SKM-1 (cell line): Measurements from ENCODE around the gene BNC2.

Experiments used
- DNase-seq: peaks from one replicate; lab custom pipeline; 2025; ENCODE audit not compliant: unreplicated experiment; lab: John Stamatoyannopoulos, UW

The BNC2 gene

DNA sequence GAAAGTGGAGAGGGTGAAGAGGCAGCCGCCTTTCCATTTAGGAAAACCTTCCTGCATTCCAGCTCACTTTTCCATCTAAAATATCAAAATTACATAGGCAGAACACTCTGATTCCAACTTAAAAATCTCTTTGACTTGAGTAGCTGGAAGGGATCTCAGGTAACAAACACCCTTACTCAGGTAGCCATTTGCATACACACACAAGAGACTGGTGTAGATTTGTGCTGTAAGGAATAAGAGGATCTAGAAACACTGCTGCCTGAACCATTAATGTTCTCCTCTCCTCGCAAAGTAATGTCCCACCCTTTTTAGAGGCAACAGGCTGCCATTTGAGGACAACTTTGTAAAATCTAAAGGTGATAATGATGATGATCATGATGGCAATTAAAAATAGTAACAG is 53.5 kb downstream of the BNC2 start:
- no peak for DNase-seq

DNA sequence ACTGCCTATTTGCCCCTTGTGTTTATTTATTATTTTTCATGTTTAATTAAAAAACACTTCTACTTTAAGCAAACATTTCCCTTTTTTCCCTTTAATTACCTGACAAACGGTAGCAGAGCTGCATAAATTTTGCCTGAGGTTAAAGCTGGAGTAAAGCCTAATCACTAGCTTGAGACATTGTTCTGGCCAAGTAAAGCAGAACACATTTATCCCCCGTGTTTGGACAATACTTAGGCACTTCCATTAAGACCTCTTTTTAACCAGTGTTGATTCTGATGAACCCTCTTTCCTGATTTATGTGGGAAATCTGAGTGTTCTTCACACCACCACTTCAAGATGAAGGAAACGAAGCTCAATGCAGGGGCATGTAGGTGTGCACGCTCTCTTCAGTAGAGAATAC is 54.5 kb downstream of the BNC2 start:
- DNase-seq: no peak

DNA sequence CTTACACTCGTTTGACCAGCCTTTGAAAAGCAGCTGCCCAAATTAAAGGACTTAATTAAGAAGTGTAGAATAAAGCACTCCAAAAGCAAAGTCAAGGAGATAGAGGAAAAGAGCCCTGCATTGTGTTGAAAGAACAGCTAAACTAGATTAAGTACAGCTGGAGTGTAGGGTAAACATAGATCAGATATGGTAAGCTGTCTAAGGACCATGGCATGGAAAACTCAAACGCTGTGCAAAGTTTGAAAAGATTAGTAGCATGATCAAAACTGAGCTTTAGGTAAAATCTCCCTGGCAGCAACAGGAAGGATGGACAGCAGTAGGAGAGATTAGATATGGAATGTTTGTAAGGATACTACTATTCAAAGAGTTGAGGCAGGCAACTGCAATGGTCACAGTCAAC is 55.4 kb downstream of the BNC2 start:
- no peak for DNase-seq

DNA sequence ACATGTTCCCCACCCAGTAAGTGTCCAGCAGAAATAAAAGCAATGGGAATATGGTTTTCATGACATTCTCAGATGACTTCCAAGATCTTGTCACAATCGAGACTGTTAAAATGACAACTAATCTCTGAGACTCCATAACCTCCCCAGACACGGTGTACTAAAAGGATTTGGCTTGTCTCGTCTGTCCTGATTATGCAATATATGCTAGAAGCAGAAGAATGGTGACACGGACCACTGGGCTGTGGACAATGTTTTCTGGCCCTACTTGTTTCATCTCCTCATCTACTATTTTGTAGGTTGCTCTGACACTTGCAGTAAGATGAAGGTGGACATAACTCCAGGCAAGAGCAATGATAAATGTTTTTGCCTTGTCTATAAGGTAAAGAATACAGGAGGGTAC is 56.6 kb downstream of the BNC2 start:
- DNase-seq: no peak

DNA sequence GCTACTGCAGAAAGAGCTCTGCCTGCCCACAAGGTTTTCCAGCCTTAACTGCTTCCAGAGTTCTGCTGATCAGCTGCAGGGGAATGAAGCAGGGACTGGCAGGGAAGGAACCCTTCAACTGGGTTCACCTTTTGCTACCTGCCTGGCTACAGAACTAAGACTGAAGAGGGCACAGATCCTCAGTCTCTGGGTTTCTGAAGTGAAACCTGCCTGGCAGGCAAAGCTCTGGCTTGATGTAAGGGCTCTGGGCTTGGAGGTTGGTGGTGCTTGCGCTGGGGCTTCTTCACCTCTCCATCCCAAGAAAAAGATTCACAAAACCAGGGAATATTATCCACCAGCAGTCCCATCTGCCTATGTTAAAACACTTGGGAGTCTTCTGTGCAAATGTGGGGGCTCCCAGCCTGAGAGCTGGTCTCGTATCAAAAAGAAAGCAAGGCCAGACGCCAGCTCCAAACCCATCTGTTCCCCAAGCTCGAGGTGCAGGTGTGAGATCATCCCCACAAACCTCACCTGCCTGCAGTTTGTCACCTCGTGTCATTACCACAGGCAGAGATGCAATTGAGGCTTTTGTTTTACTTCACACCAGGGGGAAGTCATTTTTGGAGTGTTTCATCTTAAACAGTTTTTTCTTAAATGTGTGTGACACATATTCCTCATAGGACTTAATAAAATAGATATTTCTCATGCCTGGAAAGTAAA is 58.3 kb downstream of the BNC2 start:
- no peak for DNase-seq

DNA sequence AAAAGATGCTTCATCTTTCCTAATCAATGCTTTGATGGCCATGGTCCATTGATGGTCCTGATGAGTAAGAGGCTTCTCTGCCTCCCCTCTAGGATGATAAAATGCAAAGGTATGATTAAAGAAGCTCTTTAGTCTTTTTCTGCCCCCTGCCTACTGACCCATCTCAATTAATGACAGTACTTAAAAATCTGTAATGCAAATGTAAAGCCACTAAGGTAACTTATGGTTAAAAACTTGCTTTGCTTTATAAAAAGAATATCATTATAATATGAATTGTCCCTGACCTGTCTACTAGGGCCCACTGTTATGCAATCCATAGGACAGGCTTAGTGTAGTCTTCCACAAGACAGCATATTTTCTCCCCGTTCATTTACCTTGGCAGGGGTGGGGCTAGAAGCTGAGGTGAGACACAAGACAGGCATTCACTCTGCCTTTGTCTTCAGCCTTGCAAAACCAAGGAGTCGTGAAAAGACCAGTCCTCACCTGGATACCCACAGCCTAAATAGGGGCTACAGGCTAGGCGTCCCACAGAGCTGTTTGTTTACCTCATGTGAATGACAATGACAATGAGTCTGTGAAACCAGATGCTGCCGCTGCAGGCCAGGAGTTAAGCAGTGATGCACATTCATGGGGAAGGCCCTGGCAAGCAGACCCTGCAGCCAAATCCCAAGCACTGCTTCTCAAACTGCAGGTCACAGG is 60.4 kb downstream of the BNC2 start:
- DNase-seq: no peak

DNA sequence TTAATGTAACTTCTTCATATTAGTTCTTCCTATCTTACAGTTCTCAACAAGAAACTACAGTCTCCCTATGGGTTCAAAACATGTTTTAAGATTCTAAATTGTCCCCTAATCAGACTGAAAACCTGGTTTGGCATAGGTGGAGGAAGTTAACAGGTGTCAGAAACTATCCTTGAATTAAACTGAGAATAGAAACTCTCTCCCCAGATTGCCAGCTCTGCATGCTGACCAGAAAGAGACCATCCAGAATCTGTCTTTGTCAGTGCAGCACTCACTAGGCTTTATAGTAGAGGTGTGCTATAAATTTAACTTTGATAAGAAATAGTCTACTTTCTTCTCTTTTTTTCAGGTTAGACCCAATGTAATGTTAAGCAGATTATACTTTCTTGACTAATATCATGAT is 63.8 kb downstream of the BNC2 start:
- DNase-seq: no peak

DNA sequence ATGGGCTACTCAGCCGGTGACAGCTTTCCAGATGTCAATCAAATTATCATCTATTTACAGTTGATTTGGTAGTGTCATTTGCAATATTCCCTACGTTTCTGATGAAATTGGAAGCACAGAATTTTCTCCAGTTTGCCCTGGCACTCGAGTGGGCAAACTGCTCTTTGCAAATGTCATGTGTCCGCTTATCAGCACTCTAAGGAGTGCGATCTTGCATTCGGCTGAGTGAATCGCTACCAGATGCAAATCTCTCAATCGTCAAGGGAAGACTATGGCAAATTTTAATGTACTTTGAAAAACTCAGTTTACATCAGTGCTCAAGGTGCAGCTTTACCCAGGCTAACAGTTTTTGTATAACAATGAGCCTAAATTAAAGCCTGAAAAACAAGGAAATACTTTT is 66.8 kb downstream of the BNC2 start:
- no peak for DNase-seq

DNA sequence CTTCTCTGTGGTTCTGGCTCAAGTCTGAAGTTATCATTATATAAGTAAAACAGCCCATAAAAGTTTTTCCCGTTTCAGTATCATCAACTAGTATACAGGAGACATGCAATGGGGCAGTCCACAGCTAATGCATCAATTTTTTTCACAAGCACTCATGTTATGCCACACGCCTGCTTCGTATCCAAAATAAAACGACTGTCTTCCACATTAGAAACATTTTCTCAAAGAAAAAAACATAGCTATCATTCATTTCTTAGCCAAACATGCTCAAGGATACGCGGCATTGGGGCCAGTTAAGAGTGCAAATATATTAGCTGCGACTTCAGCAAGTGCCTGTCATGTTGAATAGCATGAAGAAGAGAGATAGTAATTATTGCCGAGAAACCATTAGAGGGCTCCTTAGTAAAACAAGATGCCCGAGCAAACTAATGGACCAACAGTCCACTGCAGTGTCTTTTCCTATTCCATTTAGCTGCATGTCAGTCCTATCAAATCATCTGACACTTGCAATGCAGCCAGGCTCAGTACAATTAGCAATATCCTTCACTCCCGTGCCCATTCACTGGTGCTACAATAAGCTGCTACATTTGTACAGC is 68.5 kb downstream of the BNC2 start:
- DNase-seq: no peak

DNA sequence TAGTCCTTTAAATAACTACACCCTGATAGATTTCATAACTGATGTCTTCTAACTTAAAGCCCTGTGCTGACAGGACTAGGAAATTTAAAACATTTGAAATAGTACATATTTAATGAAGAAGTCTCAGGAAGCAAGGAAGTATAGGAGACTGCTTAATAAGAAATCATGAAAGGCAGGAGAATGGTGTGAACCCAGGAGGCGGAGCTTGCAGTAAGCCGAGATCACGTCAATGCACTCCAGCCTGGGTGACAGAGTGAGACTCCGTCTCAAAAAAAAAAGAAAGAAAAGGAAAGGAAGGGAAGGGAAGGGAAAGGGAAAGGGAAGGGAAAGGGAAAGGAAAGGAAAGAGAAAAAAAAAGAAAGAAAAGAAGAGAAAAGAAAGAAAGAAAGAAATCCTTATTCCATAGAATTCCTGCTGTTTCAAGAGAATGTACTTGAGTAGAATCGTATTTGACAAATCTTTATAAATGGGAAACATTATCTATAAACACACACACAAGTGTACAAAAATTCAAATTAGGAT is 74.1 kb downstream of the BNC2 start:
- no peak for DNase-seq

DNA sequence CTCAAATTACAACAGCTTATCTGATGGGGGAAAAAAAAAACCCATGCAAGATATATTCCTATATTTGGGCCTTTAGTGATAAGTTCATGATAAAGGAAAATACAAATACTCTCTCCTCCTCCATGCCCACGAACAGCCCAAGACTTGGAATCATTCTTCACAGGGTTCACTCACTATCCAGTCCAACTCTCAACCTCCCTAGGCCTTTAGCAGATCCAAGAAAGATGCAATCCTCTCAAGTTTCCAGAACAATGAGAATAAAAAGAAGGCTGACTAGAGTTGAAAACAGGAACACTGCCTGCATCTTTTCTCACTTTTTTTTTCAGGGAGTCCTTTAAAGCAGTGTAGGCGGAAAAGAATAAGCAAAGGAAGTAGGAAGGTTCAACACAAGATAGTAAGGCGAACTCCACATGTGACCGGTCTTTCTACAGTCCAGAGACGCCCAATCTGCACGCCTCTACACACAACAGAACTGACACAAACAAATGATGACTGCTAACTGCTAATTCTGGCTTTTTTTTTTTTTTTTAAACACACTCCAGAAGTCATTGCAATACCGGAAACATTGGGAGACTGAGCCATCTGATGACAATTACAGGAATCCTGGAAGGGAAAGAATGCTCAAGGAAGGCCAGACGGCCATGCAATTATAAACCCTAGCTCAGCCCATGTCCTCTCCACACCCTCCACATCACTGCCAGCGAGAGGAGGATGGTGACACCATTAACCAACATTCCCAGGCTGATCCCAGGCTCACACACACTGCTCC is 75.4 kb downstream of the BNC2 start:
- DNase-seq: no peak

DNA sequence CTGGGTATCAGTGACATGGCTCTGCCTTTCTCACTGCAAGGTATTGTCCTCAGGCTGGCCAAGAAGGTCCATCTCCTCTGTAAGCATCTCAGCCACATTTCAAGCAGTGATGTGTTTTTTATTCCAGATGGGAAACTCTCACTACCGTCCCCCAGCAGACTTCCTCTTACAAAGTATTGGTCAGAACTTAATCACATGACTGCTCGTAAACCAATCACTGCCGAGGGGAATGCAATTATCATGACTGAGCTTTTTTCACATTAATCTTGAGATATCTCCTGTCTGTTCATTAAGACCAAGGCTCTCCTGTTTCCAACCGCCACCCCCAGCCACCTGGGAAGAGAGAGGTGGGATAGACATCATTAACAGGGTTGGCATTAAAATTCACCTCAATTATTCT is 76.4 kb downstream of the BNC2 start:
- DNase-seq: no peak

DNA sequence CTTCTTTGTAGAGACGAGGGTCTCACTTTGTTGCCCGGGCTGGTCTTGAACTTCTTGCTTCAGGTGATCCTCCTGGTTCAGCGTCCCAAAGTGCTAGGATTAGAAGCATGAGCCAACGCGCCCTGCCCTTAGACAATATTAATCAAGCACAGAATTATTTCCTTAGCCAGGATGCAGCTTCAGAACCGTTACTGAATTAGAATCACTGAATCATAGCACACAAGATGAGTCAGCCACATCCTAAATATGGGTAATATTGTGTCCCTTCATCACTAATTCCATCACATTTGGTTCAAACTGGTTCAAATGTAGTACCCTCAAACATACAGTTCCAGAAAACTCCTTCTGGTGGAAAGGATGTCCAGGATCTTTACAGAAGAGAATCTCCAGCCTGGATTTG is 82.7 kb downstream of the BNC2 start:
- DNase-seq: no peak

DNA sequence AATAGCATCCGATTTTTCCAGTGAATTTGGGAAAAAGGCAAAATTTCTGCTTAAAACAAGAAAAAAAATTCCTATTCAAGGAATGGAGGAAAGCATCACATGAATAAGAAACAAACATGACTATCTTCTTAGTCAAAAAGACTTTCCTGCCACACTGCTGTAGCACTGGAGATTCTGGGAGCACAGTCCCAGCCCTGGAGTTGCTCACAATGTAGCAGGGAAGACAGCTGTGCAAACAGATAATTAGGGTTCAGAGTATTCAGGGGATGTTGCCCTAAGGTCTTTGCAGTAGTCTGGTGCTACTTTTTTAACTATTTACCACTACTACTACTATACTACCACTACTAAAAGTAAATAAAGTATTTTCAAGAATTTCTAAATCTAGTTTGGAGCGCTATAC is 86.5 kb downstream of the BNC2 start:
- DNase-seq: no peak

DNA sequence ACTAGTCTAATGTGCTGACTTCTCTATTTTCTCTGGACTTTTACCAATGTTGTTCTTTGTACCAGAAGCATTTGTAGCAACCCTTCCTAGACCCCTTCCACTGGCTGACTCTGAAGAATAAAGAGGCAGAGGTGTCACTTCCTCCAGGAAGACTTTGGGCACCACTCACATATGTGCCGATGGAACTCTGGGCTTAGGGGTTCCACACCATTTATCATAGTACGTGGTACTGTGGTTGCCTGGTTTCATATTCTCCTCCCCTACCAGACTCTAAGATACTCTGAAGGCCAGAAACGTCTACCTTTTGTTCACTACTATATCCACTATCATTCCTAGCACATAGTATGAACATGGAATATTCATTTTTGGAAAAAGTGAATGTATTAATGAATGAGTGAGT is 88.0 kb downstream of the BNC2 start:
- no peak for DNase-seq

DNA sequence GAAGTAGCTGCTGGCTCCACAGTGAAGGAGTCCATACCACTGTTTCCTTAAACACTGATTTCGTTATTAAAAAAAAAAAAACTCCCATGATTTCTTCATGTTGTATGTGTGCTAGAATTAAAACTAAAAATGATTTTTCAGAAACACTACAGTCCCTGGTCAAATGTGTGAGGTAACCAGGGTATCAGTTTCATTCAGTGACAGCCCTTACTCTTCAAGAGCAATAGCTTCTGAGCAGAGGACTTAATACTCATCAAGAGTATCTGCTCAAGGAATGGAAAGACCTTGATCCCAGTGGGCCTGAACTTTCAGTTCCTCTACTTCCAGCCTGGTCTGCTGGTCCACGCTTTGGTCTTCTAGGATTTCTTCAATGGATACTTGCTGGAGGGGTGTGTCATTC is 95.1 kb downstream of the BNC2 start:
- no peak for DNase-seq

DNA sequence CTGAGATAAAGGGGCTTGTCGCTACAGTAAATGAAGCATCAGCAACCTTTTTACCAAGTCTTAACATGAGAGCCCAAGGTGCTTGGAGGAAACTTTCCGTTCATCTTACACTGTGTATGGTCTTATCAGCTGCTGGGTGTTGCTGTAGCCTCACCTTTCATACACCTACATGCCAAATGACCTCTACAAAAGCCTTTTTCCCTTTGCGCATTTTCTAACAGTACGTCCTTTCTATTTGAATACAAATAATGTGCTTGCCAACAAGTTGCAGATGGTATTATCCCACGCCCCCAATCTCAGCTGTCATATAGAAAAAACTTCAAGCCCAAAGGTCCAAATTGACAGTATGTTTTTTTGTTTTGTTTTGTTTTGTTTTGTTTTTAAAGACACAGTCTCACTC is 96.9 kb downstream of the BNC2 start:
- no peak for DNase-seq

DNA sequence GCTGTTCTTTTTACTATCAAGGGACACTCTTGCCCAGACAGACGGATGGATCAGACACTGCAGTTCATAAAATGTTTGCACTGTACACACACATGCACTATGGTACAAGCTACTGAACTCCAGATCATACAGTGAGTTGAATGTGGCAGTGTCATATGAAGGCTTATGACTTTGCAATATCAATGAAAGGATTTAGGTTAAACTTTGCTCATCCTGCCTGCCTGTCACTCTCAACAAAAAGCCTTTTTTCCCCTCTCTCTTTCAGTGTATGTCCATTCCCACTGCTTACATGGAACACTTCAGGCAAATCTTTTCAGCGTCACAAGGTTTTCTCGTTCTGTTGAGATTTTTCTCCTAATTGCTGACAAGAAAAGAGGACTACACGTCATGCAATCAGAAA is 97.4 kb downstream of the BNC2 start:
- DNase-seq: no peak

DNA sequence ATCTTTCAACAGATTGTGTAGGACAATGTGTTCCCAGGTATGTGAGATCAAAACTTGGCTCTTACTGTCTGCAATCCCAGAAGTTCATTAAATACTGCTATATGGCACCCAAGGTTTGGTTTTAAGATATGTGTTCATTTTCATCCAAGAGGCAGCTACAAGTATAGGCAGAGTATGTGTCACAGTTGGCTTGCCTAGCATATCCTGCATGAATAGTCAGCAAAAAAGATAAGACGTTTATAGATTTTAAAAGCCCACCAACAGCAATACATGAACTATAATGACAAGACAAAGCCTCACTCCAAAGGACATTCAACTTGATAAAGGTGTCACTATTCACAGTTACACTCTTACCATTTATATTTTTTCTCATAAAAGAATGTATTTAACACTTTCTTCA is 99.1 kb downstream of the BNC2 start:
- no peak for DNase-seq

DNA sequence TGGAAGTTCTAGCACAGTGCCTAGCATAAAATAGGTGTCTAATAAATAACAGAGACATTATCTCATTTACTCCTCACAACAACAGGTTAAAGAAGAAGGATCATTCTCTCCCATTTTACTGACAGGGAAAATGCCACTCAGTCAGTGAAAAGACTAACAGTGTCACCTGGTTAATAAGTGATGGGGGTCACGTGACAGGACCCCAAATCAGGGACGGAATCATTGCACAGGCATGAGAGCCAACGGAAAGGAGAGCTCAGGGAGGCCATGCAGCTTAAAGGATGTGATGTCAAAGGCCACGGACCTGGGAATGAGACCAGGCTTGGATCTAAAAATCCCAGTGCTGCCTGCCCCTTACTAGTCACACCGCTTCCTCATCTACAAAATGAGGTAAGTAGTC is 101.2 kb downstream of the BNC2 start:
- DNase-seq: no peak

DNA sequence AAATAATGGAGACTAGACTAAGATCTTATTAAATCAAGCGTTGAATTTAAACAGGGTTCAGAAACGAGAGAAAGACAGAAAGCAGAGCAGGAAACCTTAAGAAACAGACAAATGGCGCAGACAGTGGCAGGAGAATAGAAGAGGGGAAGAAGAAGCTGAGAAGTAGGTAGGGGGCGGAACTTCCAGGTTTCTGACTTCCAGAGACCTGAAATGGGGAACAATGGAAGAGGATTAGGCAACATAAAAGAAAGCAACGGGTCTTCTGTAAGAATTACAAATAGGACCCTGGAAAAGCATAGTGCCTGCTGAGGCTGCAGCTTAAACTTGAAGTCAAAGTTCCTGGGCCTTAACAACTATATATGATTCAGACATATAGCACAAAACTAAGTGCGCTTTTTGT is 101.7 kb downstream of the BNC2 start:
- no peak for DNase-seq

DNA sequence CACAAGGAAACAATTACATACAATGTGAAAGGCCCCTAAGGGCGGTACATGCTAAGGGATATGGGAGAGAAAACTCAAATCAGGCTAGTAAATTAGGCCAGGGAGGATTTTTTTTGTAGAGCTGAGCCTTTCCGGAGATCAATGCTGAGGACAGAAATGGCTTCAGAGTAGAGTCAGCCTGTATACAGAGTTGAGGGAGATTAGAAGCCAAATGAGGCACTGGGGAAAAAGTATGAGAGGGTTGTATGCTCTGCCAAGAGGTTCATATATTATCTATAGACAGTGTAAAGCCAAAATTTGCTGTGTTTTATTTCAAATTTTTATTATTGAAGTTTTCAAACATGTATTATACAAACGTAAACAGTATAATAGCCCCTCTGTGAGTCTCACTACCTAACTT is 103.1 kb downstream of the BNC2 start:
- DNase-seq: no peak
